GM18505 (cell line): ENCODE results near the gene XPO6.
"Not testable (repeated sequence)": the region's sequence is repeated elsewhere in the genome, so short reads cannot be mapped to it uniquely, and the experiment has no call there.

Experiments
- ATAC-seq: cut with Tn5 transposase; IDR thresholded peaks from one replicate; pipeline ENCODE4 v1.9.1; 2021; ENCODE audit not compliant: unreplicated experiment
- POLR2A ChIP-seq: IDR thresholded peaks from 4 replicates; pipeline ENCODE4 v1.6.1; 2011; ENCODE audit warnings: borderline replicate concordance; ENCODE audit not compliant: insufficient read depth, insufficient read length; ENCODE audit errors: extremely low read depth

The XPO6 gene

DNA sequence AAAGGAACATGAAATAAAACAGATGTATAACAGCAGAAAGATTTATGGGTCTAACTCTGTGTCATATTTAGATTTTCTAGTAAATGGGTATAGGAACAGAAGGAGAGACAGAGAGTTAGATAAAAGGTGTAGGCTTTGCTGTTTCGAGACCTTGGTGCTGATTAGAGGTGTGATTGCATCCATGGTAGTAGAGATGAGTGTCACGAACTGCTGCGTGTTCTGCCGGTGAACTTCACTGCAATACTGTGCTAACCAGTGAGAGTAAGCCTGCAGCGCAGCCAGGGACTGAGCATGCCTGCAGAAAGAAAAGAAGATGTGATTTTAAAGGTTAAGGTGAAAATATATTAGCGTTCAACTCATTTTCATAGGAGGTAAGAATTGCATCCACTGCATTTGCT is 94.6 kb downstream of the XPO6 start:
- ATAC-seq = no peak
- TF ChIP-seq POLR2A = no peak

DNA sequence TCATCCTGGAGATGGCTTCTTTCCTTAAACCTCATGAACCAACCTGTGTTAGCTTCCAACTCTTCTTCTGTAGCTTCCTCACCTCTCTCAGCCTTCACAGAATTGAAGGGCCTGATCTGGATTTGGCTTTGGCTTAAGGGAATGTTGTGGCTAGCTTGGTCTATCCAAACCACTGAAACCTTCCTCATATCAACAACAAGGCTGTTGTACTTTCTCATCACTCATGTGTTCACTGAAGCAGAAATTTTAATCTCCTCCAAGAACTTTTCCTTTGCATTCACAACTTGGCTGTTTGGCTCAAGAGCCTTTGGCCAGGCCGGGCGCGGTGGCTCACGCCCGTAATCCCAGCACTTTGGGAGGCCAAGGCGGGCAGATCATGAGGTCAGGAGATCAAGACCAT is 95.9 kb downstream of the XPO6 start:
- ATAC-seq = not testable (repeated sequence)

DNA sequence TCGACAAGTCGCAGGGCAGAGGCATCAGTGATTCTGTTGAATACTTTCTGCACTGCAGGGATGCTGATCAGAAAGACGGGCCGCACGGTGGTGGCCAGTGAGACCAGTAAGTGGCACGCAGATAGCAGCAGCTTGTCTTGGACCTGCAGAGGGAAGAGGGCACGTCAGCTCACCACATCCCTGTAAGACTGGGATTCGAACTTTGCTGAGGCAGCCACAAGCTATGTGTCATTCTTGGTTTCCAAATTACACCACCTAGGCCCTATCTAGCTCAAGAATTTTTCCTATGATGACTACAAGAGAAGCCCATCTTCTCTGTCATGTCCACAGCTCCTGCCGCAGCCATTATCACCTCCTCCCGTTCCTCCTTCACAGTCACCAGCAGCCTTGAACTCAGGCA is 98.9 kb downstream of the XPO6 start:
- no peak for ATAC-seq
- TF ChIP-seq POLR2A = no peak

DNA sequence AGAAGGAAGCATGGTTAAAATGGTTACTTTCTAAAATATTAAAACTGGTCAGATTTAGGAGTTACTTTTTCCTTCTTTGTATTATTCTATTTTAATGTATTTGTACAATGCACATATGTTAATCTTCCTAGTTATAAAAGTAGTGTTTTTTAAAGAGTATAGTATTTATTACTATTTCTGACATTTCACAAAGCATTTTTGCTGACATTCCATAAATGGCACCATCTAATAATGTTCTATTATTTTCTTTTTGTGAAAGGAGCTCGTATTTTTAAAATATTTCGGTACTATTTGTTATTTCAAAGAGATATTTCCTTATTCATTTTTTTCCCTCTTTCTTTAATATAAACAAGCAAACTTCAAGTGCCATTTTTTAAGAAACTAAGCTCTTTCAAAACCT is 100.8 kb downstream of the XPO6 start:
- no peak for TF ChIP-seq POLR2A
- no peak for ATAC-seq

DNA sequence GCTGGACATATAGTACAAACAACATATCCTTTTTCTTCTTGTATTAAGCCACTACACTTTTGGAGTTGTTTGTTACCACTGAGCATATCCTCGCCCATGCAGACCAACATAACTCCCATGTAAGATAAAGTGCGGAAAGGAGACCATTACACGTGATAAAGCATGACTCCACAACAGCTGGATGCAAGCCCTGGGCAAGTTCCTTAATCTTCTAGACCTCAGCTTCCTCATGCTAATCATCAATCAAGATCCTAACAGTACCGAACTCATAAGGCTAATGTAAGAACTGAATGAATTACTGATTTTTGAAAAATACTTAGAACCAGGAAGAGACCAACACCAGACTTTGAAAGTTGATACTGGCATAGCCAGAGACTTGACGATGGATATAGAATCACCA is 101.3 kb downstream of the XPO6 start:
- no peak for ATAC-seq
- no peak for TF ChIP-seq POLR2A

DNA sequence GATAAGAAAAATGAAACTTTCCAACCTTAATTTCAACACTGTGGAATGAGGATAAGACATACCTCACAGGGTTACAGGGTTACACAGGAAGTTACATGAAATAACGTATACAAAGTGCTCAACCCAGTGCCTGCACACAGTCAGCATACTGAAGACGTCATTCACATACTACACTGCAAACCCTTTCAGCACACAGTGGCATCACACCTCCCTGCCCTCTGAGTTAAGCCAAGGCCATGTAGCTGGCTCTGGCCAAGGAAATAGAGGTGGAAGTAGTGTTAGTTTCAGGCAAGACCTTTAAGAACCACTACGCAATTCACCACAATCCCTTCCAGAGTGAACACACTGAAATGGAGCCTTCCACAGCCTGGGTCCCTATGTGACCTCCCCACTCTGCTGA is 101.7 kb downstream of the XPO6 start:
- no peak for TF ChIP-seq POLR2A
- no peak for ATAC-seq

DNA sequence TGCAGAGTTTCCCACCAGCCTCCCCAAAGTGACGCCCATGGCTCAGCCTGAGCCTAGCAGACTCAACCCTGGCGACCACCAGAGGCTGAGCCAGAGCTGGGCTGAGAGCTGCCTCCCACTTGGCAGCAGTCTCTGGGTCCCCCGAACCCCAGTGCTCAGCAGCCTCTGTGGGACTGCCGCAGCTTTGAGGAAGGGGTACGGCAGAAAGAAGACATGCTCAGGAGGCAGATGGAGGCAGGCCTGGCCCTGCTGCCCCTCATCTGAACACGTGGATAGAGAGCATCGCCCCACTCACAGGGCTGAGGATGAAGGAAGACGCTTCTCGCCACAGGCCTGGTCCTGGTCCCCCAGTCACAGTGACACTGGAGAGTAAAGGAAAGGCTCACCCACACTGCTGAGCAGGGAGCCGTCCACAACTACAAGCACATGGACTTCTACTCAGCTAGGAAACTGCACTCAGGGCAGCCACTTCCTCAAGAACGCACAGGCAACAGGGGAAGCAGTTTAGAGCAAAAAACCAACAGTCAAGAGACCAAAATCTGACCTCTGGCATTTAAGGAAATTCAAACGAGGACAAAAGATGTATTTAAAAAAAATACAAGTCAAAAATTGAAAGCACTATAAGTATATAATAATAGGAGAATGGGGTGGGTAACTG is 103.0 kb downstream of the XPO6 start:
- no peak for ATAC-seq
- TF ChIP-seq POLR2A = no peak

DNA sequence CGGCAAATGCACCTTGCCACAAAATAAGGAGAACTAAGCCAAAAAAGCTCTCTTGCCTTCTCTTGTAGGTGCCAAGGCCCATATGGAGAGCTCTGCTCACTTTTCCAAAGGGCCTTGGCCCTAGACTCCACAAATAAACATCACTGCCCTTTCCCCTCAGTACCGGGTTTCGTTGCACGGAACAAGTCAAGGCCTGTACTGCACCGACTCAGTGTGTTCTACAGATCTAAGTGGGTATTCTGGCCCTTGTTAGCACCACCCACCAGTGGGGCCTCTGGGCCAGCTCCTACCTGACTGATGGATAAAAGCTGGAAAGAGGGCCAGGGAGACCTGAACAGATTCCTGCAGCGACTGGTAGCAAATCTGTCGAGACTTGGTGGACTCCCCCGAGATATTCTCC is 104.5 kb downstream of the XPO6 start:
- ATAC-seq = no peak
- TF ChIP-seq POLR2A = no peak

DNA sequence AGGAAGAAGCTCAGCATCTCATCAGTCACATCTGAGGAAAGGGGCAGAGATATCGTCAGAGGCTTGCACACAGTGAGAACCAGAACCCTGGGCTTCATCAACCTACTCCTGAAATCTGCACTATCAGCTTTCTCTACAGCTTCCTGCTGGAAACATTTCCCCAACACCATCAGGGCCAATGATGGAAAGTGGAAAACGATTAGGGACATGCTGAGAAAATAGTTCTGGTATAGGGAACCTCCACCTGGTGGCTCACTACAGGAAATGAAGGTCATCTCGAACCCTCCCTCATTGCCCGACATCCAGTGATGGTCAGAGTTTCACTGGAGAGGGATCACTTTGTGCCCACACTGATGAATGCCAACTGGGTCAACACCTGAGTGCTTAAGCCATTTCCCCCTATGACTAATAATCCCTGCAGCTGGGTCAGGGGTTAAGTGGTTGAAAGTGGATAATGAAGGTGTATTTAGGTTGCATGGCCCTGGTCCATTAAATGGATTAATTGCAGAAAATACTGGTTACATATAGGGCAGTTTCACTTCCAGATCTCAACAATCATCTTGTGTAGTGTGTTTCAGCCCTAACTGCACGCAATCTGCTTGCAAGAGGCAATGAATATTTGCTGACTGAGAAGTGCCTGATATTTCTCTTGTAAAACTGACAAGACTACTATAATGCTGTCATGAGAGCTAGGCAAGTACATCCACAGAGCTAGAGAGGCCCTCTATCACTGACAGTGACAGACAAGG is 105.1 kb downstream of the XPO6 start:
- no peak for TF ChIP-seq POLR2A
- ATAC-seq = no peak

DNA sequence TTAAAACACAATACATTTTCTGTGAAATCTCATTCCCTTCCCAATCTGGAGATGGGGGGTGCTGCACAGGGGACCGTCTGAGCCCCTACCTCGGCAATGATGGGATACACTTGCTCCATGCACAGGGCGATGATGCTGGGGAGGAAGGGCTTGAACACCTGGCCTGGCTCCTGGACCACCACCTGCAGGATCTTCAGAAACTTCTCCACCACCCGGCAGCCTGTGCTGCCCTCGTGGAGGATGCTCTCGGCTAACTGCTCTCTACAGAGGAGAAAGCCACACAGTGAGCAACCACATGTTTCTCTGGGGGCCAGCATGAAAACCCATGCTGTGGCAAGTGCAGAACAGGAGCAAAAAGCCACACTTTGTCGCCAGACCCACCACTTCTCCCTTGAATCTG is 105.8 kb downstream of the XPO6 start:
- no peak for TF ChIP-seq POLR2A
- ATAC-seq = no peak

DNA sequence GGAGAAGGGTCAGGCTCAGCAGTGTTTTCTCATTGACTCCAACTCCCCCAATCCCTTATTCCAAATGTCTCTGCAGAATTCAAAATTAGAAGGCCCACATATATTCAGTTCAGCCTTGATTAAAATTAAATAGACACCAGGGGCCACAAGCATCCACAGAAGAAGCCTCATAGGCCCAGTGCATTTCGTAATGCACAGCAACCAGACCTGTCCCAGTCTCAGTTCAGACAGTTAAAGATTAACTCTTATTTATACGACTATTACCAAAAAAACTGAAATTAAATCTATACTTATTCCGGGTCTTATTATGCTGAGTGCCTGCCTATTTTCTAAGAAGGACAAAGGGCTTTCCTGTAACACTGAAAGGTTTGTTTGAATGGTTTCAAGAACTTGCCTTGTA is 106.5 kb downstream of the XPO6 start:
- ATAC-seq = no peak
- TF ChIP-seq POLR2A = no peak

DNA sequence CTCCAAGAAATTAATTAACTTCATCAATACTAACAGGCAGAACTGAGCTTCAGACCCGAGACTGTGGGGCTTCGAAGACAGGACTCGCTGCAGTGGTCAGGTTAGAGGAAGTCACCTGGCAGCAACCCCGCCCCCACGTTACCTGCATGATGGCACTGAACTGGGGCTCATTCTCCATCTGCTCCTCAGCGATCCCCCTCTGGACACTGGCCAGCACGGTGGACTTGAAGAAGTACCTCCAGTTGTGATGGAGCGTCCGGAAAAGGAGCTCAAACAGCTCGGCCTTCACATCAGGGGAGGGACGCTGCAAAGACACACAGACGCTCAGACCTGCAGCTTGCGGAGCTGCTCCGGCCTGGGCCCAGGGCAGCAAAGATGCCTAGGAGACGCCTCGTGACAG is 107.4 kb downstream of the XPO6 start:
- no peak for ATAC-seq

DNA sequence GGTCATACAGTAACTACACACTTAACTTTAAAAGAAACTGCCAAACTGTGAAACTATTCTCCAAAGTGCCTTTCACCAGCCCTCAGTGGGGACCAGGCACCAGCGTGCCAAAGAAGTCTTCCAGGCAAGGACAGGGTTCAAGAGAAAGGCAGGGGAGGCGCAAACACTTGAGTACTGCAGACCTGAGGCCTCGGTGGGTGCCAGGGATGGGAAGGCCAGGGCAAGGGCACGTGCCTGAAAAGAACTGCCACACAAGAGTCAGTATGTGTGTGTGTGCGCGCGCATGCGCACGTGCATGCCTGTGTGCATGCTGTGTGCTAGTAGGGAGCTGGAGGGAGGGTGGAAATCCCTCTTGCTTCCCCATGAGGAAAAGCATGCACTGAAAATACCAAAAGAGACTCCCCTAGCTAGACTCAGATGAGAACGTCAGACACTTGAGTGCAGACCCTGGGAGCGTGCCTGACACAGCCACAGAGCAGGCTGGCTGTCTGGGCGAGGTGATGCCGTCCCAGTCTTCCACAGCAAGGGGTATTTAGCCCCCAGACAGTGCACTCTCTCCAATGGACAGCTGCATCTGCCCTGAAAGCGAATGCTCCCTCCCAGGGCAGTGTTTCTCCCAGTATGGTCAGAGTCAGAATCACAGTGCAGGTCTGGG is 108.1 kb downstream of the XPO6 start:
- no peak for ATAC-seq
- TF ChIP-seq POLR2A = no peak

More for the DNA sequence above, 107.4 kb downstream of the XPO6 start:
- TF ChIP-seq POLR2A = no peak

DNA sequence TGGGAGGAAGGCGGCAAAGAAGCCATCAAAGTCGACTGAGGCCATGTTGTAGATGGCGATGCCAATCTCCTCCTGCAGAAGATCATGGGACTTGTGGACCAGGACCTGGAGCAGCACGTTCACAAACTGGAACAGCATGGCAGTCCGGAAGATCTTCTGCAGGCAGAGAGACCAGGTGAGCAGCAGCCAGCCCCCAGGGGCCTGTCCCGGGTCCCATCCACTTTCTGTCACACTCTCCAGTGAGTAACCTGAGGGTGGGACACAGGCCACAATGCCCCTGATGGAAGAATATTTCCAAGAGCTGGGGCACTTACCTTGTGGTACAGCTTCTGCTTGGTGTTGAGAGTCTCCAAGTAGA is 110.3 kb downstream of the XPO6 start:
- no peak for TF ChIP-seq POLR2A
- ATAC-seq = no peak
